ENCODE data around the gene USPL1.

DNA sequence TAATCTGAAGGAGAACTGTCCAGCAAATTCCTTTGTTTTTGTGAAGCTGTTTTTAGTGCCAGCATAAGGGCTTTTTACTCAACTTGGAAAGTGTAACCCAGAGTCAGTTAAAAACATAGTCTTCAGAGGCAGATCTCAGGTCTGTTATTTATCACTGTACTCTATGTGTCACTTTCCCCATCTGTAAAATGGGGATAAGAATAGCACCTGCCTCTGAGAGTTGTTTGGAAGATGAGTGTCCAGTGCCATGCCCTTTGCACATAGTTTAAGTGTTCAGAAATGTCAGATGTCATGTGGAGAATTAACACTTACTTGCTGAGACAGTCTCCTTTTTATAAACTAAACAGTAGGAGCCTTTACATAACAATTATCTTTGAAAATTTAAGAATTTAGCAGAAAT is 27.9 kb downstream of the USPL1 start:
- TF ChIP-seq, protein P1, sequence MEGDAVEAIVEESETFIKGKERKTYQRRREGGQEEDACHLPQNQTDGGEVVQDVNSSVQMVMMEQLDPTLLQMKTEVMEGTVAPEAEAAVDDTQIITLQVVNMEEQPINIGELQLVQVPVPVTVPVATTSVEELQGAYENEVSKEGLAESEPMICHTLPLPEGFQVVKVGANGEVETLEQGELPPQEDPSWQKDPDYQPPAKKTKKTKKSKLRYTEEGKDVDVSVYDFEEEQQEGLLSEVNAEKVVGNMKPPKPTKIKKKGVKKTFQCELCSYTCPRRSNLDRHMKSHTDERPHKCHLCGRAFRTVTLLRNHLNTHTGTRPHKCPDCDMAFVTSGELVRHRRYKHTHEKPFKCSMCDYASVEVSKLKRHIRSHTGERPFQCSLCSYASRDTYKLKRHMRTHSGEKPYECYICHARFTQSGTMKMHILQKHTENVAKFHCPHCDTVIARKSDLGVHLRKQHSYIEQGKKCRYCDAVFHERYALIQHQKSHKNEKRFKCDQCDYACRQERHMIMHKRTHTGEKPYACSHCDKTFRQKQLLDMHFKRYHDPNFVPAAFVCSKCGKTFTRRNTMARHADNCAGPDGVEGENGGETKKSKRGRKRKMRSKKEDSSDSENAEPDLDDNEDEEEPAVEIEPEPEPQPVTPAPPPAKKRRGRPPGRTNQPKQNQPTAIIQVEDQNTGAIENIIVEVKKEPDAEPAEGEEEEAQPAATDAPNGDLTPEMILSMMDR (IDR thresholded peaks at IDR 0.05): no peak
- no peak for TF ChIP-seq POLR2A (IDR thresholded peaks at IDR 0.05)

Data from esophagus squamous epithelium (tissue), 4 donors.